Measurements from ENCODE around the gene SERHL2.
A peak's percentile ranks its signal among the peaks of the same experiment; 100 is the strongest.

SERHL2 gene

GRCh38 chr22:42608136-42608822 lies 54.5 kb downstream of the SERHL2 start:
- H3K27ac ChIP-seq, result peak overlapping the region; percentile 60
- peaks cover 1% of the 10 kb centered on the region for H3K36me3 ChIP-seq (replicated peaks)
- no peak for TF ChIP-seq CTCF (IDR thresholded peaks at IDR 0.05; ENCODE audit: low read depth, low read length, missing control alignments)

GRCh38 chr22:42608823-42609361 lies 55.1 kb downstream of the SERHL2 start:
- peak overlapping the region; percentile 9 for H3K4me3 ChIP-seq (ENCODE audit: low read depth, low read length)
- no peaks in the 10 kb centered on the region for H3K27me3 ChIP-seq (replicated peaks)
- DNase-seq, result peak; percentile 63
- H3K27ac ChIP-seq, result peak overlapping the region; percentile 60
- no peak for TF ChIP-seq CTCF (IDR thresholded peaks at IDR 0.05; ENCODE audit: low read depth, low read length, missing control alignments)
- in situ Hi-C loops (cut with HindIII; ENCODE audit: low pct_ligation_motif_present, low sequenced_read_pairs), result no loop called here
- H3K36me3 ChIP-seq (replicated peaks), result no peaks in the 10 kb centered on the region

More at GRCh38 chr22:42608136-42608822, 54.5 kb downstream of the SERHL2 start:
- DNase-seq, result no peak
- H3K27me3 ChIP-seq (replicated peaks), result no peaks in the 10 kb centered on the region
- in situ Hi-C loops (cut with HindIII; ENCODE audit: low pct_ligation_motif_present, low sequenced_read_pairs), result no loop called here
- H3K4me3 ChIP-seq (ENCODE audit: low read depth, low read length), result no peak overlapping the region

GRCh38 chr22:42610186-42610585 lies 56.4 kb downstream of the SERHL2 start:
- H3K4me3 ChIP-seq (ENCODE audit: low read depth, low read length), result no peak overlapping the region
- H3K27me3 ChIP-seq (replicated peaks), result no peaks in the 10 kb centered on the region
- H3K27ac ChIP-seq, result no peak overlapping the region
- in situ Hi-C loops (cut with HindIII; ENCODE audit: low pct_ligation_motif_present, low sequenced_read_pairs), result no loop called here
- TF ChIP-seq CTCF (IDR thresholded peaks at IDR 0.05; ENCODE audit: low read depth, low read length, missing control alignments), result no peak
- no peaks in the 10 kb centered on the region for H3K36me3 ChIP-seq (replicated peaks)
- no peak for DNase-seq

GRCh38 chr22:42611051-42611450 lies 57.3 kb downstream of the SERHL2 start:
- no peak overlapping the region for H3K4me3 ChIP-seq (ENCODE audit: low read depth, low read length)
- H3K27ac ChIP-seq, result no peak overlapping the region
- H3K36me3 ChIP-seq (replicated peaks), result no peaks in the 10 kb centered on the region
- in situ Hi-C loops (cut with HindIII; ENCODE audit: low pct_ligation_motif_present, low sequenced_read_pairs), result no loop called here
- no peak for DNase-seq
- no peak for TF ChIP-seq CTCF (IDR thresholded peaks at IDR 0.05; ENCODE audit: low read depth, low read length, missing control alignments)
- H3K27me3 ChIP-seq (replicated peaks), result no peaks in the 10 kb centered on the region

GRCh38 chr22:42612336-42612735 lies 58.6 kb downstream of the SERHL2 start:
- Histone ChIP-seq H3K27ac (no peak overlapping the region), H3K36me3 (replicated peaks) (no peaks in the 10 kb centered on the region), H3K27me3 (replicated peaks) (no peaks in the 10 kb centered on the region), H3K4me3 (ENCODE audit: low read depth, low read length) (no peak overlapping the region)
- no peak for DNase-seq
- TF ChIP-seq CTCF (IDR thresholded peaks at IDR 0.05; ENCODE audit: low read depth, low read length, missing control alignments), result no peak
- in situ Hi-C loops (cut with HindIII; ENCODE audit: low pct_ligation_motif_present, low sequenced_read_pairs), result no loop called here

Measured in brain microvascular endothelial cell (primary cell).